ENCODE results near the gene CENPQ.

CENPQ gene

DNA sequence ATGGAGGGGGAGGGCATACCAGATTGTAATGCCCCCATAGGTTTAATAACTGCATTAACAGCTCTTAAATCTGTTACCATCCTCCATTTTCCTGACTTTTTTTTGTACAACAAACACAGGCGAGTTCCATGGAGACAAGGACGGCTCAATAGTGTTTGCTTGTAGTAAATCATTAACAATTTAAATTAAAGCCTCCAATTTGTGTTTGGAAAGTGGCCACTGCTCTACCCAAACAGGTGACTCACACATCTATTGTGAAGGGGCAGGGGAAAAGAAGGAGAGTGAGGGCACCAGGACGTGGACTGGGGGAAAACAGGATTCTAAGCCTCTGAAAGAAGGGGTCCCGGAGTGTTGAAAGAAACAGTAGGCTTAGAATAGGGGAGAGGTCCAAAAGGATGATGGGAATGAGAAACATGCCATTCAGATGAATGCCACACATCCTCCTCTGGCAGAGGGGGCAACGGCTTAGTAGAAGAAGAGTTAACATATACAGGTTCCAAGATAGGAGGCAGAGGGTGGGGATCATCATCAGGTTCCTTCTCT is 43.5 kb downstream of the CENPQ start:
- no peak overlapping the region for H3K4me3 ChIP-seq (ENCODE audit: low read depth, low read length)
- TF ChIP-seq, protein P1, sequence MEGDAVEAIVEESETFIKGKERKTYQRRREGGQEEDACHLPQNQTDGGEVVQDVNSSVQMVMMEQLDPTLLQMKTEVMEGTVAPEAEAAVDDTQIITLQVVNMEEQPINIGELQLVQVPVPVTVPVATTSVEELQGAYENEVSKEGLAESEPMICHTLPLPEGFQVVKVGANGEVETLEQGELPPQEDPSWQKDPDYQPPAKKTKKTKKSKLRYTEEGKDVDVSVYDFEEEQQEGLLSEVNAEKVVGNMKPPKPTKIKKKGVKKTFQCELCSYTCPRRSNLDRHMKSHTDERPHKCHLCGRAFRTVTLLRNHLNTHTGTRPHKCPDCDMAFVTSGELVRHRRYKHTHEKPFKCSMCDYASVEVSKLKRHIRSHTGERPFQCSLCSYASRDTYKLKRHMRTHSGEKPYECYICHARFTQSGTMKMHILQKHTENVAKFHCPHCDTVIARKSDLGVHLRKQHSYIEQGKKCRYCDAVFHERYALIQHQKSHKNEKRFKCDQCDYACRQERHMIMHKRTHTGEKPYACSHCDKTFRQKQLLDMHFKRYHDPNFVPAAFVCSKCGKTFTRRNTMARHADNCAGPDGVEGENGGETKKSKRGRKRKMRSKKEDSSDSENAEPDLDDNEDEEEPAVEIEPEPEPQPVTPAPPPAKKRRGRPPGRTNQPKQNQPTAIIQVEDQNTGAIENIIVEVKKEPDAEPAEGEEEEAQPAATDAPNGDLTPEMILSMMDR (IDR thresholded peaks at IDR 0.05; ENCODE audit: borderline replicate concordance, insufficient read depth, low read depth, low read length): no peak

DNA sequence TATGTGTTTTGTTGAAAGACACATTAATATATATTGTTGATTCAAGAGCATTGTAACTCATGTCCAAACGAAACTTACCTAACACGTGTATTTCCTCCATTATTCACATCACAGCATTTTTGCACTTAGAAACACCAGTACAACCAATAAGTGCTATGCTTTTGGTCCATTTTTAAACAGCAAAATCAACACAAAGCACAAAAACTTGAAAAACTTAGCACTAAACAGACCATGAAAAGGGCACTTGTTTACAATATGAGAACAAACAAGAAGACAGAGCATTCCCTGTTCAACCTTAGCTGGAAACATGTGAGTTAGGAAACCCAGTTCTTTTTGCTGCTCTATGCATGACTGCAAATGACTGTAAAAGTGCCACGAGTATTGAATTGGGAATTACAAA is 46.2 kb downstream of the CENPQ start:
- TF ChIP-seq, protein P1 (IDR thresholded peaks at IDR 0.05; ENCODE audit: borderline replicate concordance, insufficient read depth, low read depth, low read length): no peak
- no peak overlapping the region for H3K4me3 ChIP-seq (ENCODE audit: low read depth, low read length)

DNA sequence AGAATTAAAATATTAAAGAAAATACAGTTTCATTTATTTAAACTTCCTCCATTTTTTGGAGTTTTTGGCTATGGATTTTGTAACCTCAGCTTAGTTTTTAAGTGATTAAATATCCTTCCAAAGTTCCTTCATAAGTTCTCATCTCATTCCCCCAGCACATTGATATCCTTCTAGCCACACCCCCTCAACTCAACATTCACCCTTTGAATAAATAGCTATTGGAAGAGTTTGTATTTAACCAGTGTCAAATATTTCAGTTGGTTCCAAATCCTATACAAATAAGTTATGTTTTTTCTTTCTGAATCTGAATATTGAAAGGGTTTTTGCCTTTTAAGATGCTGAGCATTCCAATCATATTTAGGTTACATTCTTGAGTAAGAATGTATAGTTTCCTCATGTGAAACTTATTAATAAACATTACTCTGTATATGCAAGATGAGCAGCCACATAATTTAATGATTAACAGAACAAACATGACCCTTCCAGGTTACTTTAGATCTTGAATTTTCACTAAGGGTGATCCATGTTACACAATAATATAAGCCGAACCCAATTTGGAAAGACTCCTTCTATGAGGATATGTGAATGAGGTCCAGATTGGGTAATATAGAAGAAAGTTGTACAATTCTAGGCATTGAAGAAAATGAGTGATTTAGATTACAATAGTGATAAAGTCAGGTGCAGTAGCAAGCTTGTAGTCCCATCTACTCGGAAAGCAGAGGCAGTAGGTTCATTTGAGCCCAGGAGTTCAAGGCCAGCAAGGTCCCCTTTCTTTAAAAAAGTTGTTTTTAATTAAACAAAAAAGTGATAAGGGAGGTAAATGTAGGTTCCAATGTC is 50.2 kb downstream of the CENPQ start:
- no peak overlapping the region for H3K4me3 ChIP-seq (ENCODE audit: low read depth, low read length)
- TF ChIP-seq, protein P1 (IDR thresholded peaks at IDR 0.05; ENCODE audit: borderline replicate concordance, insufficient read depth, low read depth, low read length): no peak

DNA sequence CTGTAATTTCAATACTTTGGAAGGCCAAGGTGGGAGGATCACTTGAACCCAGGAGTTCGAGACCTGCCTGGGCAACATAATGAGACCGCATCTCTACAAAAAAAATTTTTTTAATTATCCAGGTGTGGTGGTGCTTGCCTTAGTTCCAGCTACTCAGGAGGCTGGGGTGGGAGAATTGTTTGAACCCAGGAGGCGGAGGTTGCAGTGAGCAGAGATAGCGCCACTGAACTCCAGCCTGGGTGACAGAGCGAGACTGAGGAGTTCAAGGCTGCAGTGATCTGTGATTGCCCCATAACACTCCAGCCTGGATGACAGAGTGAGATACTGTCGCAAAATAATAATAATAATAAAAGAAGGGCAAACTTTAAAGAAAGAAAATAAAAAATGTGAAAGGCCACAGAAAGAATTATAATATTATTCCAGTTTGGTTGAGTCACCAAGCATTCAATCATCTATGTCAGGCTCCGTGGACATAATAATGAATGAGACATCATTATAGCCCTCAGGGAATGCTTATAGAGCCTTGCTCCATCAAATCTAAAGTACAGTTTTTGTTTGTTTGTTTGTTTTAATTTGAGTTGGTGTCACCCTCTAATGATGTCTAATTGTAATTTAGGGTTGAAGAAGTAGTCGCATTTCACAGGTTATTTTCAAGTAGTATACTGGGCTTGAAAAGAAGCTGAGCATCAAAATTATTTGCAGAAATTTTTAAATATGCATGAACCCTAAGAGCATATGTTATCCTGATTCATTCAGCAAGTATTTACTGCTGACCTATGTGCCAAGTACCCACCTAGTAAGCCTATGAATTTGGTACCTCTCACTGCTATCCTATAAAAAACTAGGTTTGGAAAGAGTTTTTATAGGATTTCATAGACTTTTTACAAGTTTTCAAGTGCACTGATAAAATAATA is 51.7 kb downstream of the CENPQ start:
- no peak overlapping the region for H3K4me3 ChIP-seq (ENCODE audit: low read depth, low read length)
- TF ChIP-seq, protein P1 (IDR thresholded peaks at IDR 0.05; ENCODE audit: borderline replicate concordance, insufficient read depth, low read depth, low read length): no peak

DNA sequence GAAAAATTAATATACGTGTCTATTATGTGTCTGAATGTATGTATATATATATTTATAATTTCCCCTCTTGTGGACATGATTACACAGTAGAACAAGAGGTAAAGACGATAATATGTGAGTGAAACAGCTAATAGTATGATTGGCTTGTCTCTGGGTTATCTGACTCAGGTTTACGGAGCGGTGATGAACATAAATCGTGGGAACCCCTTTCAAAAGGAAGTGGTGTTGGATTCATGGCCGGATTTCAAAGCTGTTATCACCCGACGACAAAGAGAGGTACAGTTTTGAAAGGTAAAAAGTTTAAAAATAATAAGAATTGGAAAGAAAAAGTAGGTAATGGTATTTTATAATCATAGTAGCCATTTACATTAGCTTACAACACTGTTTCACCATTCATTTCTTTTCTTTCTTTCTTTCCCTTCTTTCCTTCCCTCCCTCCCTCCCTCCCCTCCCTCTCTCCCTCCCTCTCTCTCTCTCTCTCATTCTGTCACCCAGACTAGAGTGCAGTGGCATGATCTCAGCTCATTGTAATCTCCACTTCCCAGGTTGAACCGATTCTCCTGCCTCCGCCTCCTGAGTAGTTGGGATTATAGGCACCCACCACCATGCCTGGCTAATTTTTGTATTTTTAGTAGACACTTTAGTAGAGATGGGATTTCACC is 52.4 kb downstream of the CENPQ start:
- TF ChIP-seq, protein P1 (IDR thresholded peaks at IDR 0.05; ENCODE audit: borderline replicate concordance, insufficient read depth, low read depth, low read length): no peak
- H3K4me3 ChIP-seq (ENCODE audit: low read depth, low read length): no peak overlapping the region

DNA sequence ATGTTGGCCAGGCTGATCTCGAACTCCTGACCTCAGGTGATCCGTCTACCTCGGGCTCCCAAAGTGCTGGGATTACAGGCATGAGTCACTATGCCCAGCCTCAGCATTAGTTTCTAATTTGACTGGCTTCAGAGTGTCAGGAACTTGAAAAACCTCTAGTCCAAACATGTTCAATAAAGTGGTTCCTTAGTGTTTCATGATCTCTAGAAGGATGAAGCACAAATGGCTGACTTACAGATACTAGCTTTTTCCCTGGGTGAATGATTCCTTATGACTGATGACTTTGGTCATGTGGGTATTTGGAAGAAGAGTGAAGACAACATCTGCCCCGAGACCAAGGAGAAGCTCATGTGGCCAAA is 53.0 kb downstream of the CENPQ start:
- no peak overlapping the region for H3K4me3 ChIP-seq (ENCODE audit: low read depth, low read length)
- TF ChIP-seq, protein P1 (IDR thresholded peaks at IDR 0.05; ENCODE audit: borderline replicate concordance, insufficient read depth, low read depth, low read length): no peak
